Measurements from ENCODE around the gene PSG2. TPM values are rescaled to one million over a fixed set of nuclear protein-coding genes. Genes with fewer than 3 reads are reported as not detected.

PSG2 gene
- total RNA-seq, 2 donors from 2014 or later = not detected

Other genes starting within 250 kb of the PSG2 start
- gene PSG1, start 203.0 kb downstream of the PSG2 start, total RNA-seq = not detected
- not detected for gene PSG6, start 164.8 kb downstream of the PSG2 start, total RNA-seq
- not detected for gene PSG7, start 145.5 kb downstream of the PSG2 start, total RNA-seq
- not detected for gene PSG11, start 56.2 kb downstream of the PSG2 start, total RNA-seq
- gene PSG5, start 103.8 kb upstream of the PSG2 start, total RNA-seq = not detected
- not detected for gene PSG4, start 122.9 kb upstream of the PSG2 start, total RNA-seq
- not detected for gene PSG9, start 186.8 kb upstream of the PSG2 start, total RNA-seq